Tibial nerve (tissue), 4 donors: ENCODE measurements around the gene LTB4R2. TPM values are rescaled to one million over a fixed set of nuclear protein-coding genes. Genes with fewer than 3 reads are reported as not detected.

ENCODE experiments used
- DNase-seq, 2 donors: peaks; one replicate each; pipeline ENCODE4 v3.0.0-alpha.2; 2019; ENCODE audit warnings: low spot score in 2 of 2
- H3K27ac ChIP-seq, 4 donors: fragments of 200-600 bp; sonication (generic) in 3 of 4; one replicate each; pipeline ENCODE4 v1.5.1; 2017 to 2019; ENCODE audit warnings: mild to moderate bottlenecking in 1 of 4
- H3K27me3 ChIP-seq, 2 donors: fragments of 200-600 bp; sonication (generic) in 1 of 2; one replicate each; pipeline versions ENCODE4 v1.5.1 to v1.6.0; 2017 to 2019
- H3K36me3 ChIP-seq, 3 donors: fragments of 200-600 bp; sonication (generic); one replicate each; pipeline ENCODE4 v1.5.1; 2018 to 2019
- H3K4me1 ChIP-seq, 4 donors: fragments of 200-600 bp; sonication (generic) in 3 of 4; one replicate each; pipeline ENCODE4 v1.5.1; 2017 to 2019
- H3K4me3 ChIP-seq, 4 donors: fragments of 200-600 bp; sonication (generic) in 3 of 4; one replicate each; pipeline ENCODE4 v1.5.1; 2017 to 2019; ENCODE audit warnings: mild to moderate bottlenecking in 1 of 4, moderate library complexity in 1 of 4
- H3K9me3 ChIP-seq, 4 donors: fragments of 200-600 bp; sonication (generic) in 3 of 4; one replicate each; pipeline ENCODE4 v1.5.1; 2017 to 2019
- EP300 ChIP-seq, 2 donors: sonication (generic); formaldehyde crosslinking; IDR thresholded peaks; one replicate each; pipeline ENCODE4 v1.6.1; 2017; ENCODE audit warnings: antibody characterized with exemption in 2 of 2, mild to moderate bottlenecking in 1 of 2
- POLR2A ChIP-seq, 2 donors: fragments of 450-650 bp; IDR thresholded peaks; one replicate each; pipeline ENCODE4 v1.6.1; 2017; ENCODE audit warnings: antibody characterized with exemption in 2 of 2, mild to moderate bottlenecking in 2 of 2, moderate library complexity in 2 of 2
- WGBS, 2 donors: methylation state at CpG; one replicate each; pipeline ENCODE4 v1.1.5; 2018; 5-methylcytosine and 5-hydroxymethylcytosine counted together
- total RNA-seq, 4 donors: library from RNA; depleted of rRNA; stranded (reverse); fragments of >200 nt; gene quantifications; one replicate each; pipeline ENCODE4 v1.1.0, GENCODE V29; 2016
- TF ChIP-seq, protein P1 (sequence below), 5 experiments: fragments of 200-600 bp in 3 of 5; fragments of 450-650 bp in 2 of 5; sonication (generic) in 3 of 5; IDR thresholded peaks; one replicate each; pipeline ENCODE4 v1.5.1; 2016 to 2019; ENCODE audit warnings: antibody characterized with exemption in 5 of 5, mild to moderate bottlenecking in 3 of 5, moderate library complexity in 2 of 5

LTB4R2 gene
- total RNA-seq, 4 donors from 2014 or later = 15.5 to 31.5 (median 20.2) TPM

DNA sequence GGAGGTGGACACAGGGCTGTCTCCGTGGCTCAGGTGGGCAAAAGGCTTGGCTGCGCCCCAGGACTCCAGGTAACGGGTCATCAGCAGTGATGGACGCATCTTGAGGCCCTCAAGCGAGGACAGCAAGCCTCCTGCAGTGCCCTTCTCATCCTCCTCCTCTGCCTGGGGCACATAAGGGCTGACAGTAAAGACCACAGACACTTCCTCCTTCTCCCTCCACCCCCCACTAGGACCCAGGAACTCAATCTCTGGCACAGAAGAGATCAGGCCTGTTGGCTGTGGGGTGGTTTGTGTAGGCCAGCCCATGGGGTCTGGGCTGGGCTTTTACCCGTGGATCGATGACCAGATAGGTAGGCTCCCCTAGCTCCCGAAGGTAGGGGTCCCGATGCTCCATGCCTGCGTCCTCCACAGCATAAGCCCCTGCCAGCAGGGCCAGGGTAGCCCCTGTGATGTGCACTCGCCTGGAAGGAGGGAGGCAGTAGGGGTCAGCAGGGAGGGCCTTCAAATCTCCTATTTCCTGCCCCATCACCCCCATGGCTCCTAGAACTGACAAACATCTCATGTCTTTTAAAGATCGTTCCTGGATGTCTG, 19.2 kb downstream of the LTB4R2 start:
- DNase-seq = no peak
- WGBS, 2 donors = 83 to 85% methylated on average over 12 of the region's 12 CpGs
- Histone ChIP-seq H3K4me3 (no peak overlapping the region), H3K27me3 (peaks cover 0 to 19% of the 10 kb centered on the region in 2 donors), H3K4me1 (peaks cover 0 to 36% (median 20%) of the 10 kb centered on the region in 4 donors), H3K9me3 (no peaks in the 10 kb centered on the region), H3K27ac (peak overlapping the region in 1 of 4 donors; percentile 1), H3K36me3 (no peaks in the 10 kb centered on the region)
- TF ChIP-seq, protein P1, sequence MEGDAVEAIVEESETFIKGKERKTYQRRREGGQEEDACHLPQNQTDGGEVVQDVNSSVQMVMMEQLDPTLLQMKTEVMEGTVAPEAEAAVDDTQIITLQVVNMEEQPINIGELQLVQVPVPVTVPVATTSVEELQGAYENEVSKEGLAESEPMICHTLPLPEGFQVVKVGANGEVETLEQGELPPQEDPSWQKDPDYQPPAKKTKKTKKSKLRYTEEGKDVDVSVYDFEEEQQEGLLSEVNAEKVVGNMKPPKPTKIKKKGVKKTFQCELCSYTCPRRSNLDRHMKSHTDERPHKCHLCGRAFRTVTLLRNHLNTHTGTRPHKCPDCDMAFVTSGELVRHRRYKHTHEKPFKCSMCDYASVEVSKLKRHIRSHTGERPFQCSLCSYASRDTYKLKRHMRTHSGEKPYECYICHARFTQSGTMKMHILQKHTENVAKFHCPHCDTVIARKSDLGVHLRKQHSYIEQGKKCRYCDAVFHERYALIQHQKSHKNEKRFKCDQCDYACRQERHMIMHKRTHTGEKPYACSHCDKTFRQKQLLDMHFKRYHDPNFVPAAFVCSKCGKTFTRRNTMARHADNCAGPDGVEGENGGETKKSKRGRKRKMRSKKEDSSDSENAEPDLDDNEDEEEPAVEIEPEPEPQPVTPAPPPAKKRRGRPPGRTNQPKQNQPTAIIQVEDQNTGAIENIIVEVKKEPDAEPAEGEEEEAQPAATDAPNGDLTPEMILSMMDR (IDR thresholded peaks at IDR 0.05) = no peak
- TF ChIP-seq EP300 (IDR thresholded peaks at IDR 0.05) (no peak), POLR2A (IDR thresholded peaks at IDR 0.05) (no peak)

GRCh38 chr14:24329736-24330135, 19.8 kb downstream of the LTB4R2 start:
- H3K27me3 ChIP-seq = peaks cover 0 to 25% of the 10 kb centered on the region in 2 donors
- H3K4me3 ChIP-seq = no peak overlapping the region
- peak in 1 of 2 donors; percentile 47 for DNase-seq
- H3K27ac ChIP-seq = no peak overlapping the region
- peaks cover 0 to 41% (median 26%) of the 10 kb centered on the region in 4 donors for H3K4me1 ChIP-seq
- TF ChIP-seq, protein P1 (IDR thresholded peaks at IDR 0.05) = no peak
- TF ChIP-seq EP300 (IDR thresholded peaks at IDR 0.05) (peak in 1 of 2 donors; percentile 32), POLR2A (IDR thresholded peaks at IDR 0.05) (no peak)
- no peaks in the 10 kb centered on the region for H3K9me3 ChIP-seq
- H3K36me3 ChIP-seq = no peaks in the 10 kb centered on the region
- WGBS, 2 donors = 64 to 66% methylated on average over 3 to 9 of the region's 9 CpGs

DNA sequence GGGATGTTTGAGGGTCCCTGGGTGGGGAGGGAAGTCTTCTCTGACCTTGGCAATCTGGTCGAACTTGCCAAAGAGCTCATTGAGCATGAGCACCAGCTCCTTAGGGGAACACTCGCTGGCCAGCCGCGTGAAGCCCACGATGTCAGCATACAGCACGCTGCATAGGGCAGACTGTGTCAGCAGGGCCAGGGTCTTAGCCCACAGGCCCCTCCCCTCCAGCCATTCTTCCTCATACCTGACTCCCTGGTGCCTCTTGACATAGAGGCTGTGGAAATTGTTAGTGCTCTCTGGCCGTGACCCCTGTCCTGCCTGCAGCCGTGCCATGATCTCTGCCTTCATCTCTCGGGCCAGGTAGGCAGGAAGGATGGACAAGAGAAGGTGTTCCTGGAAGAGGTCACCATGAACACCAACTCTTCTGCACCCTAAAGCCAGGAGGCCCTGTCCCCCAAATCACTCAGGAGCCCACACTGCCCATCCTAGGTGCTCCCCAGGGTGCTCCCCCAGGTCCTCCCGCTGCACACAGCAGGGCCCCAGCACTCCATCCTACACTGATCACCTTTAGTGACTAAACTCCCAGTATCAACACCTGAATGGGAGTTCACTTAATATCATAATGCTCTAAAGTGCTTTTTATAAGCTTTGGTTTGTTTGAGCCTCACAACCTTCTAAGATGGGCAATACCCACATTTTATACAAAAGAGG, 21.2 kb downstream of the LTB4R2 start:
- no peak for DNase-seq
- Histone ChIP-seq H3K27me3 (peaks cover 0 to 39% of the 10 kb centered on the region in 2 donors), H3K36me3 (no peaks in the 10 kb centered on the region), H3K4me3 (no peak overlapping the region), H3K27ac (no peak overlapping the region), H3K9me3 (no peaks in the 10 kb centered on the region), H3K4me1 (peaks cover 0 to 50% (median 29%) of the 10 kb centered on the region in 4 donors)
- TF ChIP-seq EP300 (IDR thresholded peaks at IDR 0.05) (no peak), POLR2A (IDR thresholded peaks at IDR 0.05) (no peak)
- TF ChIP-seq, protein P1 (IDR thresholded peaks at IDR 0.05) = no peak
- 86% methylated on average over 4 to 8 of the region's 10 CpGs for WGBS, 2 donors

GRCh38 chr14:24331731-24332267, 21.9 kb downstream of the LTB4R2 start:
- H3K4me3 ChIP-seq = peak overlapping the region in 2 of 4 donors; percentile 39 to 42
- peaks cover 0 to 46% of the 10 kb centered on the region in 2 donors for H3K27me3 ChIP-seq

More at GRCh38 chr14:24331731-24332267, 21.9 kb downstream of the LTB4R2 start:
- TF ChIP-seq POLR2A (IDR thresholded peaks at IDR 0.05) (no peak), EP300 (IDR thresholded peaks at IDR 0.05) (no peak)
- TF ChIP-seq, protein P1 (IDR thresholded peaks at IDR 0.05) = no peak
- Histone ChIP-seq H3K9me3 (no peaks in the 10 kb centered on the region), H3K4me1 (peaks cover 0 to 50% (median 29%) of the 10 kb centered on the region in 4 donors), H3K36me3 (no peaks in the 10 kb centered on the region), H3K27ac (no peak overlapping the region)
- 55 to 64% methylated on average over 19 to 26 of the region's 26 CpGs for WGBS, 2 donors
- DNase-seq = no peak
